GM18861 (cell line): ENCODE results near the gene OR5H6.
A peak's percentile ranks its signal among the peaks of the same experiment; 100 is the strongest.
"Not testable (repeated sequence)": the region's sequence is repeated elsewhere in the genome, so short reads cannot be mapped to it uniquely, and the experiment has no call there.

Source experiments
- ATAC-seq: cut with Tn5 transposase; IDR thresholded peaks from one replicate; pipeline ENCODE4 v1.9.1; 2021; ENCODE audit not compliant: unreplicated experiment

Gene OR5H6

DNA sequence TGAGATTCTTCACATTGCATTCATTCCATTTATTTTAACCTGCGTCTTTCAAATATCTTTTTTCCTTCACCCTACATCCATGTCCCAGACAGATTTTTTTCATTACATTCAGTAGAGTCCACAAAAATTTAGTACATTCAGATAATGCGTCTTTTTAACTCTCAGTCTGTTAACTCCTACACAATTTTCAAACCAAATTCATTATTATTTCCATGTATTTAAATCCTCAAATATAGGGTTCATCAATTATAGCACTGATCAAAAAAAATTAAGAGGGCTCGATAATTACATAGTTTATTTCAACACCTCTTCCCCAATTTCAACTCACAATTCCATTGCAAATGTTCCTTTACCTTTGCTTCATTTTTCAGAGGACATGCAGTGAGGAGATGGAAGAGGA is at the start of gene OR5H6:
OR5H6 (plus strand) TSS at position 301 of the 400 bp plus-strand sequence; CDS start at position 390, 89 bp downstream.
- ATAC-seq: no peak

DNA sequence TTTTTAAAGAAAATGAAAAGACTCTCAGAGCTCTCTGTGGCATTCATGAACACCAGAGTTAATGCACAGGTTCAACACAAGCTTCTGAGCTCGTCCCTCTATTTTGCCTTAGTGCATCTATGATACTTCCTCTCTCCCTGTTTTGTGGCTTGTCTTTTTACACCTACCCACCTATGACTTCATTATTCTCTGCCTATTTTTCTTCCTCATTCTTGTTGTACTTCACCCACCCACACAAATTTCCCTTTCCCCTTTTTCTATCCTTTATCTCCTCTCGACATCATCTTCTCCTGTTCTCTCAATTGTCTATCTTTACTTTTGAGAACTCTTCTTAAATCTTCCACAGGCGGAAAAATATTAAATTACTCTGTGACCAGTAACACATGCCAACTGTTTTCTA is 49.0 kb upstream of the OR5H6 start:
- no peak for ATAC-seq

DNA sequence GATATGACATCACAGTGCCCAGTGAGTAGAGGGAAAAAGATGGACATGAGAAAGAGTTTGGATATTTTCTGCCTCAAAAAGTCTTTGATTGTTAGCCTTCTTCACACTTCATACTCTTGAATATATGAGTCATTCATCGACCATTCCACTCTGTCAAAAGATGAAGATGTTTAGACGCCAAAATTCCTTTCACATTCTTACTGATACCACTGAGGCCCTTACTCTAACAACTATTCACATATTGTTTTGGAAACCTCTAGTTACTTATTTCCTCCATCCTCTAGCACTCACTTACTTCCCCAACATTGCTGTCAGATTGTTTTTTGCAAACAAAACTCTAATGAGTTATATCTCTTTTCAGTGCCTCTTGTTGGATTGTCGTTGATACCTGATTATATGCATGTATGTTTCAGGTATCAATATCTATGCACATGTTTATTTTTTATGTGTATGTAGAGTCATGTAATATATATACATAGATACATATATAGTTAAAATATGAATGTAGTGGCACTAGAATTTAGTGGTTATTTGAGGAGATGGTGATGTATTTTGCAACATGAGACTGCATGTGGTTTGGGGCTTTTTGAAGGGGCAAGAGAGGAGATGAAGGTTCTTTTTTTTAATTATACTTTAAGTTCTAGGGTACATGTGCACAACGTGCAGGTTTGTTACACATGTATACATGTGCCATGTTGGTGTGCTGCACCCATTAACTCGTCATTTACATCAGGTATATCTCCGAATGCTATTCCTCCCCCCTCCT is 40.0 kb upstream of the OR5H6 start:
- ATAC-seq: no peak

DNA sequence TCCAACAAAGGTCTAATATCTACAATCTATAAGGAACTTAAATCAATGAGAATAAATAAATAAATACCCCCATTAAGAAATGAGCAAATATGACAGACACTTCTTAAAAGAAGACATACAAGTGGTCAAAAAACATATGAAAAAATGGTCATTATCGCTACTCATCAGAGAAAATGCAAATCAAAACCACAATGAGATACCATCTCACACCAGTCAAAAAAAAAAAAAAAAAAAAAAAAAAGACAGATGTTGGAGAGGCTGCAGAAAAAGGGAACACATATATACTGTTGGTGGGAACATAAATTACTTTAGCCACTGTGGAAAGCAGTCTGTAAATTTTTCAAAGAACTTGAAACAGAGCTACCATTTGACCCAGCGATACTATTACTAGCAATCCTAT is 31.6 kb upstream of the OR5H6 start:
- ATAC-seq: no peak

DNA sequence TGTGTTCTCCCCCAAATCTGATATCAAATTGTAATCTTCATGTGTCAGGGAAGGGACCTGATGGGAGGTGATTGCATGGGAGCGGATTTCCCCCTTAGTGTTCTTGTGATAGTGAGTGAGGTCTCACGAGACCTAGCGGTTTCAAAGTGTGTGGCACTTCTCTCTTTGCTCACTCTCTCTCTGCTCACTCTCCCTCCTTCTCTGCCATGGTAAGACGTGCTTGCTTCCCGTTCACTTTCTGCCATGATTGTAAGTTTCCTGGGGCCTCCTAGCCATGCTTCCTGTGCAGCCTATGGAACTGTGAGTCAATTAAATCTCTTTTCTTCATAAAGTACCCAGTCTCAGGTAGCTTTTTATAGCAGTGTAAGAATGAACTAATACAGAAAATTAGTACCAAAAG is 30.6 kb upstream of the OR5H6 start:
- ATAC-seq: no peak

DNA sequence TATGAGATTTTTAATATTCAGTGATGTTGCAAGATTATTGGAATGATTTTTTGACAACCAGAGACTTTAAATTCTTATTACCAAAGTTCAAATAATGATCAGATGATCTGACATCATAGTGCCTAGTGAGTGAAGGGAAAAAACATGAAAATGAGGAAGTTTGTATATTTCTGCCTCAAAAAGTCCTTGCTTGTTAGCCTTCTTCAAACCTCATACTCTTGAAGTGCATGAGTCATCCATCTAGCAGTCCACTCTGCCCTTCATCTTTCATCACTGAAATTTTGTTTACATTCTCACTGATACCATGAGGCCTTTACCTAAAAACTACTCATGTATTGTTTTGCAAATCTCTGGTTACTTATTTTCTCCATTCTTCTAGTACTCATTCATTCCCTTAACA is 23.9 kb upstream of the OR5H6 start:
- no peak for ATAC-seq

DNA sequence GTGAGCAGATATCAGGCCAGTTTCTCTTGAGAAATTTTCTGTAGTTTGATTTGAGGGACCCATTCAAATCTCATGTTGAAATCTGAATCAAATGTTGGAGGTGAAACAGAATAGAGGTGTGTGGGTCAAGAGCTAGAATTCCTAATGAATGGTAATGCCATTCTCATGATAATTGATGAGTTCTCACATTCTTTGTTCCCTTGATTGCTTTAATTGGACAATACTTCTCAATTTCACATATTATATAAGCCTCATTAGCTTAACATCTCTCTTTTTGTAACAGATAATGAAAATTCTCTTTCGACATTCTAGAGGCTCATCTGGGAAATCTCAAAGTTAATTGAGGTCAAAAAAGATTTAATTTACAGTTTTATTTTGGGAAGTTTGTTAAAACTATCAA is 21.9 kb upstream of the OR5H6 start:
- no peak for ATAC-seq

DNA sequence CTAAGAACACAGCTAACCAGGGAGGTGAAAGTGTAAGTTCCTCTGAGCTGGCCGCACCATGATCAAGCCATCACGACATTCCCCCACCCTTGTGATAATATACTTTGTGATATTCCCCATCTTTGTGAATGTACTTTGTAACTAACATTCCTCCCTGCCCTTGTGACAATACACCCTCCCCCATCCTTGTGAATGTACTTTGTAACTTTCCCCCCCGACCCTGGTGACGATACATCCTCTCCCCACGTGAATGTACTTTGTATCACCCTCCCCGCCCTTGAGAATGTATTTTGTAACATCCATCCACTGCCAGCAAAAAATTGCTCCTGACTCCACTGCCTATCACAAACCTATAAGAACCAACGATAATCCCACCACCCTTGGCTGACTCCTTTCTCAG is 20.2 kb upstream of the OR5H6 start:
- ATAC-seq: no peak

DNA sequence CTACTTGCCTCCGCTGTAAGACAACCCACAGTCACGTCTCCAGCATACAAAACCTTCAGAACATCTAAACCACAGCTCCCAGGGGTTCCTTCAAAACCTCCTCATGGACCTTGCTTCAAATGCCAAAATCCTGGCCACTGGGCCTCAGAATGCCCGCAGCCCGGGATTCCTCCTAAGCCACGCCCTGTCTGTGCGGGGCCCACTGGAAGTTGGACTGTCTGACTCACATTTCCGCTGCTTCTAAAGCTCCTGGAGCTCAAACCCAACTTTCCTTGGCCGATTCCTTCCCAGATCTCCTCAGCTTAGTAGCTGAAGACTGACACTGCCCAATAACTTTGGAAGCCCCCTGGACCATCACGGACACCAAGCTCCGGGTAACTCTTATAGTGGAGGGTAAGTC is 17.9 kb upstream of the OR5H6 start:
- ATAC-seq: no peak

DNA sequence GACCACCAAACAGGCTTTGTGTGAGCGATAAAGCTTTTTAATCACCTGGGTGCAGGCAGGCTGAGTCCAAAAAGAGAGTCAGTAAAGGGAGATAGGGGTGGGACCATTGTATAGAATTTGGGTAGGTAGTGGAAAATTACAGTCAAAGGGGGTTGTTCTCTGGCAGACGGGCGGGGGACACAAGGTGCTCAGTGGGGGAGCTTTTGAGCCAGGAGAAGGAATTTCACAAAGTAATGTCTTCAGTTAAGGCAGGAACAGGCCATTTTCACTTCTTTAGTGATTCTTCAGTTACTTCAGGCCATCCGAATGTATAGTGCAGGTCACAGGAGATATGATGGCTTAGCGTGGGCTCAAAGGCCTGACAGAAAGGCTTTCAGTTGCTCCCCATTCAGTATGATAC is 8.0 kb upstream of the OR5H6 start:
- not testable (repeated sequence) for ATAC-seq

DNA sequence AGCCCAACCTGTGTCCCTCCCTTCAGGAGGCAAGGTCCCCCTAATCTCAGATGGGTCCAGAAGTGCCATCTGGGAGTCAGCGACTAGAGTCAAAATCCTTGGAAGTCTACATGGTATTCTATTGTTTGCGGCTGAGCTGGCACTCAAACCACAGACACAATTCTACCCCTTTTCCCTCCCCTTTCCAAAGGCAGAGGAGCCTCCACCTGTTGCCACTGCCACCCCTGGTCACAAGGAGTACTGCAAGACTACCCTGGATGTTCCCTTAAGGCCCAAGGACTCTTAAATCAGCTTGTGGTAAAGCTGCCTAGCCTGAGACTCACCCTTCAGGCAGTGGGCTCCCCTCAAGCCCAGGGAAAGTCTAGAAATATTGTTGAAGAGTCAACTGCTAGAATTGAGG is 4.3 kb upstream of the OR5H6 start:
- peak; percentile 86 for ATAC-seq

DNA sequence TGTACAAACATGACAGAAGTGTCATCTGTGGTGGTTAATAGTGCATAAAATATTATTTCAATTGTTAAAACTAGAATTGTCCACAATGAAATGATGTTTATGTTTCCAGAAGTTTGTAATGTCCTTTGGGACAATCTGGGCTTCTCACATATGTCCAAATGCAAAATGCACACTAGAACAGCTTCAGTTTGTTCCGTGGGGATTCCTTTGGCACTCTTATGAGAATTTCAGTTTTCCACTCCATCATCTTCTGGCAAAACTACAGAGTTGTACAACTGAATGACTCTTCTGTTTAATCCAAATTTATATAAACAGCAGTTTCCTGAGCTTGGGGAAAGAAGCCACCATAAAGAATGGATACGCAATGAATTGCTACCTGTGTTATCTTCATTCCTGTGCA is 2.0 kb upstream of the OR5H6 start:
- no peak for ATAC-seq

DNA sequence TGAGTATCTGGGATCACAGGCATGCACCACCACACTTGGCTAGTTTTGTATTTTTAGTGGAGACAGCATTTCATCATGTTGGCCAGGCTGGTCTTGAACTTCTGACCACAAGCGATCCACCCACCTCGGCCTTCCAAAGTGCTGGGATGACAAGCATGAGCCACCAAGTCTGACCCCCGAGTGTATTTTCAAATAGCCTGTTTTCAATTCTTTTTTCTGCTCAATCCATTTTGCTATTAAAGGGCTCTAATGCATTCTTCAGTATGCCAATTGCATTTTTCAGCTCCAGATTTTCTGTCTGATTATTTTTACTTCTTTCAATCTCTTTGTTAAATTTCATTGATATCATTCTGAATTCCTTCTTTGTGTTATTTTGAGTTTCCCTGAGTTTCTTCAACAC is 5.8 kb downstream of the OR5H6 start:
- no peak for ATAC-seq

DNA sequence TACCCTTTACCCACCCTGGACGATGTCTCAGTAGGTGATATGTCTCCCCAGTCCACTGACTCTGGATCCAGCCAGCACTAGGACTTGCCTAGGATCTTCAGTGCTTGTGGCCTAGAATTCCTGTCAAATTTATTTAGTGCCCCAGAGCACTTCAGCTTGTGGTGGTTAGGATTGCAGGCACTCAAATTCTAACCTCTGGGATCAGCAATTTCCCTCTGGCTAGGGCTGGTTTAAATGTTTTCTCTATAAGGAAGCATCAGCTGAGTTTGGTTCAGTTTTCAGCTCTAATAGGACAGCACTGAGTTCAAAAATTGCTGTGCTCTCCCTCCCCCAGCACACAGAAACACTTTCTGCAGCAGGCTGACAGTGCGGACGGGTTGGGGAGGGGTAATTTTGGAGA is 8.1 kb downstream of the OR5H6 start:
- ATAC-seq: no peak

DNA sequence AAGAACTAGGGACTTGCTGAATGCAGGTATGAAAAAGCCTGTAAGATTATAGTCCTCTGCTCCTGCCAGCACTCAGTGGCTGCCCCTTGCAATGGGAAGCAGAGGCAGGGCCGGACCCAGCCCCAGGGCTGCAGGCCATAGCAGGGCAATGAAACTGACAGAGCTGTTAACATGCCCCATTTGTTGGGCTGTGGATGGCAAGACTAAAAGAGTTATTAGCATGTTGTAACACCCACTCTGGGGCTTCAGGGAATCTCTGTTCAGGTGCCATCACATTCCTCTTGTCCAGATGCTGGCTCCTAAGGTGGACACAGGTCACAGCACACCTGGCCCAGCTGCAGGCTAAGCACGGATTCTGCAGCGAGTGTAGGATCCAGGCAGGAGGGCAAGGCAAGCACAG is 10.9 kb downstream of the OR5H6 start:
- ATAC-seq: no peak

DNA sequence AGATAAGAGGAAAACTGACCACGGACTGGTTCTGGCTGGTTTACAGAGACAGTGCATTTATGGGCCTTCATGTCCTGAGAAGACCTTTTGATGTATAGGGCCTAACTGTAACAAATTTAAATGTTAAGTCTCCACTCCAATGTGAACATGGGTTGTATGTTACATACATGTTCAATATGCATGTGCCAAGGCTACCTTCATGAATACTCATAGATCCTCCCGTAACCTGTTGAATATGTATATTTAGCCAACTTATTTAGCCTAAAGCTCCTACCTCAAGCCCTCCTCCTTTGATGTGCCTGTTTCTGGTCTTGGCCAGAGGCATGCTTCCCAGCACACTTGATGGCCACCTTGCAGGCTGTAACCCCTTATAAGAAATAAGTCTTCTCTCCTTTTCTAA is 18.2 kb downstream of the OR5H6 start, which contains the start of gene OR5H2:
OR5H2 (plus strand) TSS at position 301 of the 400 bp plus-strand sequence. CDS start 398 bp downstream, outside the sequence.
- ATAC-seq: no peak

DNA sequence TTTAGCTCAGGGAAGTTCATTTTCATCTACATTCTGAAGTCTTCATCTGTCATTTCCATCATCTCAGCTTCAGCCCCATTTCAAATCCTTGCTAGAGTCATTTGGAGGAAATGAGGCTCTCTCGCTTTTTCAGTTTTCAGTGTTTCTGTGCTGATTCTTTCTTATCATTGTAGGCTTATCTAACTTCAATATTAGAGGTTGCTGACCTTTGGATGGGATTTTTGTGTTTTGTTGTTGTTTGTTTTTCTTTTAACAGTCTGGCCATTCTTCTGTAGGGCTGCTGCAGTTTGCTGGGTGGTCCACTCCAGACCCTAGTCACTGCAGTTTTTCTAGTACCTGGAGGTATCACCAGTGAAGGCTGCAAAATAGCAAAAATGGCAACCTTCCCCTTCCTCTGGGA is 26.9 kb downstream of the OR5H6 start:
- ATAC-seq: no peak

DNA sequence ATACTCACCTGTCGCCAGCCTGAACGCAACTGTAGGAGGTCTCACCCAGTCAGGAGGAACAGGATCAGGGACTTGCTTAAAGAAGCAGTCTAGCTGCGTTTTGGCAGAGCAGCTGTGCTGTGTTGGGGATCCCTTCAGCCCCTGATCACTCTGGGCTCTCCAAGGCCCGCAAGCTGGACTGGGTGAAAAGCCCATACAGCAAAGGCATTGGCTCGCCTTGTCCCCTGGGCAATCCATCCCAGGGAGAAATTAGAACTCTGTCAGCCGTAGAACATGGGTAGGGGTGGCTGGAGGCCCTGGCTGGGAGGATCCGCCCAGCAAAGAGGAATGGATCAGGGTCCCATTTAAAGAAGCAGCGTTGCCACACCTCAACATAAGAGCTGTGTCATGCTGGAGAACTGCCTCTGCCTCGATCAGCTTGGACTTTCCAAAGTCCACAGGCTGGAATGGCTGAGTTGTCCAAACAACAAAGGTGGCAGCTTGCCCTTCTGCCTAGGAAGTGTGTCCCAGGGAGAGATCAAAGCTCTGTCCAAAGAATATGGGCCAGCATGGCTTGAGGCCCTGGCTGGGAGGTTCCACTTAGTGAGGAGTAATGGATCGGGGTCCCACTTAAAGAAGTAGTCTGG is 27.4 kb downstream of the OR5H6 start:
- ATAC-seq: no peak
